Measurements from ENCODE around the gene PCDHGA1. TPM values are rescaled to one million over a fixed set of nuclear protein-coding genes. Genes with fewer than 3 reads are reported as not detected.
"Not testable (repeated sequence)": the region's sequence is repeated elsewhere in the genome, so short reads cannot be mapped to it uniquely, and the experiment has no call there.

The PCDHGA1 gene
- polyA plus RNA-seq, 1 donor from 2014 or later, result 0.19 TPM

- not testable (repeated sequence) for H3F3A ChIP-seq (ENCODE audit: insufficient read depth, low read length, poor library complexity, severe bottlenecking); H3K27me3 ChIP-seq (ENCODE audit: insufficient read depth, low read depth, low read length); H3K4me2 ChIP-seq (ENCODE audit: low read length); H4K20me1 ChIP-seq (ENCODE audit: insufficient read depth); H3K9me2 ChIP-seq (ENCODE audit: insufficient read depth, low read length); H2AFZ ChIP-seq (ENCODE audit: low read depth, low read length)
- peak within 1 kb of the TSS; percentile 31 for H3K27ac ChIP-seq (ENCODE audit: low read length)
- peak; percentile 55 for TF ChIP-seq CTCF (IDR thresholded peaks at IDR 0.05; ENCODE audit: poor library complexity, severe bottlenecking)
- peak; percentile 13 for TF ChIP-seq POLR2AphosphoS5 (IDR thresholded peaks at IDR 0.05)
- TF ChIP-seq SMC3 (conservative IDR thresholded peaks at IDR 0.05; ENCODE audit: poor library complexity), result peak; percentile 50
- peak; percentile 63 for TF ChIP-seq RAD21 (conservative IDR thresholded peaks at IDR 0.05)
- peaks cover 89% of the 10 kb centered on the region for H3K36me3 ChIP-seq (ENCODE audit: insufficient read depth, low read length)
- H3K79me2 ChIP-seq (replicated peaks; ENCODE audit: insufficient read depth, low read length), result peaks cover 66% of the 10 kb centered on the region
- peak within 1 kb of the TSS; percentile 26 for H3K9ac ChIP-seq (ENCODE audit: low read length)
- H3K4me3 ChIP-seq (ENCODE audit: low read length), result peak within 1 kb of the TSS; percentile 57
- H3K9me3 ChIP-seq (ENCODE audit: low read length), result peaks cover 88% of the 10 kb centered on the region
Measured at GRCh38 chr5:141417494-141418172, 87.3 kb downstream of the PCDHGA1 start, which contains the start of gene PCDHGB7. TSS of gene PCDHGB7 (plus strand) at chr5:141417677. CDS start at chr5:141417860, 183 bp downstream.

- Histone ChIP-seq H3K27me3 (ENCODE audit: insufficient read depth, low read depth, low read length) (no peaks in the 10 kb centered on the region), H3F3A (ENCODE audit: insufficient read depth, low read length, poor library complexity, severe bottlenecking) (peaks cover 5% of the 10 kb centered on the region), H4K20me1 (ENCODE audit: insufficient read depth) (no peaks in the 10 kb centered on the region), H3K9ac (ENCODE audit: low read length) (no peak overlapping the region), H3K27ac (ENCODE audit: low read length) (no peak overlapping the region), H3K79me2 (replicated peaks; ENCODE audit: insufficient read depth, low read length) (peaks cover 56% of the 10 kb centered on the region), H3K4me3 (ENCODE audit: low read length) (peak overlapping the region; percentile 57), H3K9me3 (ENCODE audit: low read length) (peaks cover 85% of the 10 kb centered on the region), H2AFZ (ENCODE audit: low read depth, low read length) (no peak overlapping the region), H3K9me2 (ENCODE audit: insufficient read depth, low read length) (no peaks in the 10 kb centered on the region), H3K36me3 (ENCODE audit: insufficient read depth, low read length) (peaks cover 87% of the 10 kb centered on the region), H3K4me2 (ENCODE audit: low read length) (no peak overlapping the region)
- TF ChIP-seq POLR2AphosphoS5 (IDR thresholded peaks at IDR 0.05) (peak; percentile 9), RAD21 (conservative IDR thresholded peaks at IDR 0.05) (no peak)
Measured at GRCh38 chr5:141419074-141419880, 89.0 kb downstream of the PCDHGA1 start.

GRCh38 chr5:141420855-141421488 lies 90.7 kb downstream of the PCDHGA1 start, which contains the start of gene PCDHGA11:
TSS of gene PCDHGA11 (plus strand) at chr5:141421051. CDS start at chr5:141421228, 177 bp downstream.
- Histone ChIP-seq H4K20me1 (ENCODE audit: insufficient read depth) (no peaks in the 10 kb centered on the region), H3K27ac (ENCODE audit: low read length) (no peak within 1 kb of the TSS), H3K79me2 (replicated peaks; ENCODE audit: insufficient read depth, low read length) (peaks cover 63% of the 10 kb centered on the region), H3K36me3 (ENCODE audit: insufficient read depth, low read length) (peaks cover 84% of the 10 kb centered on the region), H2AFZ (ENCODE audit: low read depth, low read length) (no peak within 1 kb of the TSS), H3K4me2 (ENCODE audit: low read length) (no peak within 1 kb of the TSS), H3K9me2 (ENCODE audit: insufficient read depth, low read length) (no peaks in the 10 kb centered on the region), H3F3A (ENCODE audit: insufficient read depth, low read length, poor library complexity, severe bottlenecking) (peaks cover 5% of the 10 kb centered on the region), H3K27me3 (ENCODE audit: insufficient read depth, low read depth, low read length) (no peaks in the 10 kb centered on the region), H3K4me3 (ENCODE audit: low read length) (peak within 1 kb of the TSS; percentile 57), H3K9me3 (ENCODE audit: low read length) (peaks cover 88% of the 10 kb centered on the region), H3K9ac (ENCODE audit: low read length) (no peak within 1 kb of the TSS)
- no peak for TF ChIP-seq EP300 (conservative IDR thresholded peaks at IDR 0.05; ENCODE audit: poor library complexity, severe bottlenecking)
- TF ChIP-seq MXI1 (conservative IDR thresholded peaks at IDR 0.05; ENCODE audit: poor library complexity, severe bottlenecking), result no peak
- no peak for TF ChIP-seq EZH2 (IDR thresholded peaks at IDR 0.05; ENCODE audit: borderline replicate concordance, insufficient read depth, low read length, poor library complexity, severe bottlenecking)
- no peak for TF ChIP-seq REST (IDR thresholded peaks at IDR 0.05; ENCODE audit: borderline replicate concordance)
- TF ChIP-seq POLR2AphosphoS5 (IDR thresholded peaks at IDR 0.05), result no peak
- no peak for TF ChIP-seq RAD21 (conservative IDR thresholded peaks at IDR 0.05)
- TF ChIP-seq TAF1 (IDR thresholded peaks at IDR 0.05; ENCODE audit: low read depth), result no peak
- no peak for TF ChIP-seq CTCF (IDR thresholded peaks at IDR 0.05; ENCODE audit: poor library complexity, severe bottlenecking)
- no peak for TF ChIP-seq SMC3 (conservative IDR thresholded peaks at IDR 0.05; ENCODE audit: poor library complexity)
